Measurements from ENCODE around the gene ITGB5. TPM values are rescaled to one million over a fixed set of nuclear protein-coding genes. Genes with fewer than 3 reads are reported as not detected.

The ITGB5 gene
- total RNA-seq, 1 experiment from 2014 or later = 116 TPM

DNA sequence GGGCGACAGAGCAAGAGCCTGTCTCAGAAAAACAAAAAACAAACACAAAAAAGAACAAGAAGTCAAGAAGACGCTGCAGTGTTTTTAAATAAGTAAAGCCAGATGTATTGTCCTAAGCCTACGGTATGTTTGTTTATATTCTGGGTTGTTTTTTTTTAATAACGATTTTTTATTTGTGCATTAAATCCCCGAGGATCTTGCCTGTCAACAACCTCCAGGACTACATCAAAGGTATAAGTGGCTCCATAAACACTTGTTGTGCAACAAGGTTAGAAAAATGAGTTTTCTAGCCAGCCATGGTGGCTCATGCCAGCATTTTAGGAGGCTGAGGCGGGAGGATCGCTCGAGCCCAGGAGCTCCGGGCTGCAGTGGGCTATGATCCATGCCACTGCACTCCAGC is 26.1 kb downstream of the ITGB5 start:
- ChIA-PET POLR2A (ENCODE audit: low non-redundant PET) (no interaction called here), CTCF (no interaction called here)
- Histone ChIP-seq H3K36me3 (ENCODE audit: insufficient read depth, low read length, poor library complexity, severe bottlenecking) (peaks cover 9% of the 10 kb centered on the region), H3K27me3 (replicated peaks; ENCODE audit: insufficient read depth, low read depth, low read length, poor library complexity) (no peaks in the 10 kb centered on the region), H3K27ac (ENCODE audit: low read depth, low read length, poor library complexity, severe bottlenecking) (no peak overlapping the region), H3K4me3 (ENCODE audit: low read depth, low read length, poor library complexity, severe bottlenecking) (no peak overlapping the region), H3K9me3 (ENCODE audit: low read depth, low read length, poor library complexity, severe bottlenecking) (no peaks in the 10 kb centered on the region), H3K4me1 (ENCODE audit: insufficient read depth, low read length, poor library complexity, severe bottlenecking) (peaks cover 18% of the 10 kb centered on the region)
- DNase-seq (ENCODE audit: low spot score) = no peak
- intact Hi-C loops (cut with micrococcal nuclease; ENCODE audit: unreplicated experiment) = no loop called here
- BruUV-seq (replicated peaks) = no TSS peak
- no peak for TF ChIP-seq CTCF (conservative IDR thresholded peaks at IDR 0.05; ENCODE audit: low read depth, low read length)
- TF ChIP-seq EZH2 (IDR thresholded peaks at IDR 0.05; ENCODE audit: borderline replicate concordance, low read depth, low read length, poor library complexity, severe bottlenecking) = no peak

- intact Hi-C loops (cut with micrococcal nuclease; ENCODE audit: unreplicated experiment) = no loop called here
- ChIA-PET POLR2A (ENCODE audit: low non-redundant PET) (no interaction called here), CTCF (no interaction called here)
- TF ChIP-seq EZH2 (IDR thresholded peaks at IDR 0.05; ENCODE audit: borderline replicate concordance, low read depth, low read length, poor library complexity, severe bottlenecking) = no peak
- no peak for TF ChIP-seq CTCF (conservative IDR thresholded peaks at IDR 0.05; ENCODE audit: low read depth, low read length)
- H3K9me3 ChIP-seq (ENCODE audit: low read depth, low read length, poor library complexity, severe bottlenecking) = no peaks in the 10 kb centered on the region
- BruUV-seq (replicated peaks) = no TSS peak
- peaks cover 18% of the 10 kb centered on the region for H3K4me1 ChIP-seq (ENCODE audit: insufficient read depth, low read length, poor library complexity, severe bottlenecking)
- DNase-seq (ENCODE audit: low spot score) = no peak
- H3K36me3 ChIP-seq (ENCODE audit: insufficient read depth, low read length, poor library complexity, severe bottlenecking) = peaks cover 9% of the 10 kb centered on the region
- no peak overlapping the region for H3K4me3 ChIP-seq (ENCODE audit: low read depth, low read length, poor library complexity, severe bottlenecking)
- H3K27me3 ChIP-seq (replicated peaks; ENCODE audit: insufficient read depth, low read depth, low read length, poor library complexity) = no peaks in the 10 kb centered on the region
- no peak overlapping the region for H3K27ac ChIP-seq (ENCODE audit: low read depth, low read length, poor library complexity, severe bottlenecking)
These were observed 26.6 kb downstream of the ITGB5 start for GRCh38 chr3:124860599-124860998.

GRCh38 chr3:124859025-124859424 is 28.1 kb downstream of the ITGB5 start:
- Histone ChIP-seq H3K9me3 (ENCODE audit: low read depth, low read length, poor library complexity, severe bottlenecking) (no peaks in the 10 kb centered on the region), H3K27ac (ENCODE audit: low read depth, low read length, poor library complexity, severe bottlenecking) (peak overlapping the region; percentile 48), H3K36me3 (ENCODE audit: insufficient read depth, low read length, poor library complexity, severe bottlenecking) (peaks cover 18% of the 10 kb centered on the region), H3K4me3 (ENCODE audit: low read depth, low read length, poor library complexity, severe bottlenecking) (no peak overlapping the region), H3K4me1 (ENCODE audit: insufficient read depth, low read length, poor library complexity, severe bottlenecking) (peaks cover 18% of the 10 kb centered on the region), H3K27me3 (replicated peaks; ENCODE audit: insufficient read depth, low read depth, low read length, poor library complexity) (no peaks in the 10 kb centered on the region)
- BruUV-seq (replicated peaks) = no TSS peak
- TF ChIP-seq CTCF (conservative IDR thresholded peaks at IDR 0.05; ENCODE audit: low read depth, low read length) (no peak), EZH2 (IDR thresholded peaks at IDR 0.05; ENCODE audit: borderline replicate concordance, low read depth, low read length, poor library complexity, severe bottlenecking) (no peak)
- intact Hi-C loops (cut with micrococcal nuclease; ENCODE audit: unreplicated experiment) = no loop called here
- CTCF ChIA-PET = no interaction called here
- no peak for DNase-seq (ENCODE audit: low spot score)
- POLR2A ChIA-PET (ENCODE audit: low non-redundant PET) = no interaction called here
